ENCODE results near the gene GCFC2. TPM values are rescaled to one million over a fixed set of nuclear protein-coding genes. Genes with fewer than 3 reads are reported as not detected.

The GCFC2 gene
- total RNA-seq, 1 experiment from 2014 or later, result 18.3 TPM

DNA sequence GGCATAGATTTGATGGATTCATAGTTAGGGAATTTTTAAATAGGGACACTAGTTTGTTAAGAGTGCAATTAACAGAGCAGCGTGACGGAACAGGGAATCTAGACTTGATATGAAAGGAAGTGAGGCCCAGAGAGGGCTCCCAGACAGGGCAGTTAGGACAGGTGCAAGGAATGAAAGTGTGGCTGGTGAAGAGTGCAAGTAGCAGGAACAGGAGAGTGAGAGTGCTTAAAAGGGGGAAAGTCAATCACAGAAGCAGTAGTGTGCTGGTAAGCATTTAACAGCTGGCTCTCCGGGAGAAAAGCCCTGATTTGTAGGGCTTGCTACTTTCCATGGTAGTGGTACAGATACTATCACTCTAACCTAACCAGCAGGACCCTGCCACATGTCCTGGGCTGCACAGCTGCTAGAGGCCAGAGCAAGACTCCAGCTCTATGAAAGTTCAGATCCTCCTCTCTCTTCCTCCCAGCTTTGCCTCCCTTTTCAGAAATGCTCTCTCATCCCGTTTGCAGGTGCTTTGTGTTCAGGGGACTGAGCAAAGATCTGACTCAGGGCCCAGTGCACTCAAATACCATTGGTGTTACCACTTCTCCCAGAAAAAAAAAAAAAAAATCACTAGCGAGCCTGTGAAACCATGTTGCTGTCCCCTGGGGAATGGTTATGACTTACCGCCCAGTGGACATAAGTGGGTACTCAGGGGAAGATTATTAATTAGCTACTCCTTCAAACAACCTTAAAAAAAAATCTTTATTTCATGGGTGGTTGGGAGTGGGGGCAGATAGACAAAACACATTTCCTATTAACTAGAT is 18.1 kb upstream of the GCFC2 start:
- no peaks in the 10 kb centered on the region for H3K9me3 ChIP-seq (ENCODE audit: control insufficient read depth, low read depth, low read length)
- no peak overlapping the region for H3K27ac ChIP-seq (ENCODE audit: insufficient read length, low read depth, low read length)
- H3K36me3 Mint-ChIP-seq (ENCODE audit: insufficient read depth in 1 of 3, low read depth in 3 of 3), result peaks cover 0 to 6% (median 0%) of the 10 kb centered on the region in 3 experiments; a peak in 1 of 7 replicates
- no peak overlapping the region for H2BK20ac ChIP-seq (ENCODE audit: low read depth, low read length, poor library complexity, severe bottlenecking)
- no peak overlapping the region for H2BK12ac ChIP-seq (ENCODE audit: insufficient read length, low read depth, low read length)
- no peak overlapping the region for H3K9ac ChIP-seq (ENCODE audit: extremely low read depth, insufficient read length, low read length)
- H3K4me3 Mint-ChIP-seq, result no peak overlapping the region
- H4K8ac ChIP-seq (replicated peaks; ENCODE audit: insufficient read length, low read depth, low read length), result no peak overlapping the region
- H3K9me3 Mint-ChIP-seq, result no peaks in the 10 kb centered on the region; a peak in 2 of 5 replicates
- H2BK5ac ChIP-seq (ENCODE audit: insufficient read length, low read length), result no peak overlapping the region
- H2BK15ac ChIP-seq (ENCODE audit: low read depth, low read length), result no peak overlapping the region
- no peak overlapping the region for H4K5ac ChIP-seq (ENCODE audit: insufficient read length, low read depth, low read length)
- H3K27me3 Mint-ChIP-seq (ENCODE audit: low read depth), result no peaks in the 10 kb centered on the region
- DNase-seq, result no peak
- no peaks in the 10 kb centered on the region for H3K4me1 ChIP-seq (ENCODE audit: insufficient read depth, low read length)
- 0 out of 4 replicates have a peak, but pooled peaks cover 0 to 2% of the 10 kb centered on the region in 2 experiments for H3K4me1 Mint-ChIP-seq
- no peak overlapping the region for H3K18ac ChIP-seq (ENCODE audit: insufficient read length, low read depth, low read length)
- H2AK5ac ChIP-seq (ENCODE audit: insufficient read length, low read length), result no peak overlapping the region
- no peak overlapping the region for H3K4me2 ChIP-seq (ENCODE audit: insufficient read depth, insufficient read length, low read length)
- TF ChIP-seq, protein P1, sequence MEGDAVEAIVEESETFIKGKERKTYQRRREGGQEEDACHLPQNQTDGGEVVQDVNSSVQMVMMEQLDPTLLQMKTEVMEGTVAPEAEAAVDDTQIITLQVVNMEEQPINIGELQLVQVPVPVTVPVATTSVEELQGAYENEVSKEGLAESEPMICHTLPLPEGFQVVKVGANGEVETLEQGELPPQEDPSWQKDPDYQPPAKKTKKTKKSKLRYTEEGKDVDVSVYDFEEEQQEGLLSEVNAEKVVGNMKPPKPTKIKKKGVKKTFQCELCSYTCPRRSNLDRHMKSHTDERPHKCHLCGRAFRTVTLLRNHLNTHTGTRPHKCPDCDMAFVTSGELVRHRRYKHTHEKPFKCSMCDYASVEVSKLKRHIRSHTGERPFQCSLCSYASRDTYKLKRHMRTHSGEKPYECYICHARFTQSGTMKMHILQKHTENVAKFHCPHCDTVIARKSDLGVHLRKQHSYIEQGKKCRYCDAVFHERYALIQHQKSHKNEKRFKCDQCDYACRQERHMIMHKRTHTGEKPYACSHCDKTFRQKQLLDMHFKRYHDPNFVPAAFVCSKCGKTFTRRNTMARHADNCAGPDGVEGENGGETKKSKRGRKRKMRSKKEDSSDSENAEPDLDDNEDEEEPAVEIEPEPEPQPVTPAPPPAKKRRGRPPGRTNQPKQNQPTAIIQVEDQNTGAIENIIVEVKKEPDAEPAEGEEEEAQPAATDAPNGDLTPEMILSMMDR (conservative IDR thresholded peaks at IDR 0.05), result no peak
- WGBS (ENCODE audit: extremely low coverage, insufficient read length, low lambda C conversion rate), result no CpG with 5 or more reads among the region's 6 CpGs
- no peak overlapping the region for H2AFZ ChIP-seq (ENCODE audit: low read length)
- H4K91ac ChIP-seq (ENCODE audit: insufficient read length, low read depth, low read length), result no peak overlapping the region
- no peak overlapping the region for H3K4ac ChIP-seq (ENCODE audit: low read depth, low read length)
- H3K79me1 ChIP-seq (ENCODE audit: insufficient read depth, low read depth, low read length, poor library complexity, severe bottlenecking), result no peaks in the 10 kb centered on the region
- H3K27ac Mint-ChIP-seq, result no peak overlapping the region
- no peaks in the 10 kb centered on the region for H3K79me2 ChIP-seq (ENCODE audit: insufficient read depth, low read length)
- no peaks in the 10 kb centered on the region for H4K20me1 ChIP-seq (ENCODE audit: control insufficient read depth, insufficient read depth, insufficient read length)
- H2BK120ac ChIP-seq (ENCODE audit: low read depth, low read length, poor library complexity, severe bottlenecking), result no peak overlapping the region
- no peak overlapping the region for H3K56ac ChIP-seq (ENCODE audit: insufficient read length, low read depth, low read length)
- no peaks in the 10 kb centered on the region for H3K23me2 ChIP-seq (ENCODE audit: insufficient read length, low read depth, low read length, poor library complexity, severe bottlenecking)
- H3K27me3 ChIP-seq (ENCODE audit: insufficient read depth, low read length), result no peaks in the 10 kb centered on the region
- H3T11ph ChIP-seq (ENCODE audit: low read length), result no peak overlapping the region
- no peak overlapping the region for H3K23ac ChIP-seq (ENCODE audit: insufficient read length, low read depth, low read length)
- no peak overlapping the region for H3K14ac ChIP-seq (ENCODE audit: insufficient read depth, low read length)
